ENCODE measurements around the gene MIOX. TPM values are rescaled to one million over a fixed set of nuclear protein-coding genes. Genes with fewer than 3 reads are reported as not detected.

Gene MIOX
- total and polyA plus RNA-seq, 11 donors, result not detected

DNA sequence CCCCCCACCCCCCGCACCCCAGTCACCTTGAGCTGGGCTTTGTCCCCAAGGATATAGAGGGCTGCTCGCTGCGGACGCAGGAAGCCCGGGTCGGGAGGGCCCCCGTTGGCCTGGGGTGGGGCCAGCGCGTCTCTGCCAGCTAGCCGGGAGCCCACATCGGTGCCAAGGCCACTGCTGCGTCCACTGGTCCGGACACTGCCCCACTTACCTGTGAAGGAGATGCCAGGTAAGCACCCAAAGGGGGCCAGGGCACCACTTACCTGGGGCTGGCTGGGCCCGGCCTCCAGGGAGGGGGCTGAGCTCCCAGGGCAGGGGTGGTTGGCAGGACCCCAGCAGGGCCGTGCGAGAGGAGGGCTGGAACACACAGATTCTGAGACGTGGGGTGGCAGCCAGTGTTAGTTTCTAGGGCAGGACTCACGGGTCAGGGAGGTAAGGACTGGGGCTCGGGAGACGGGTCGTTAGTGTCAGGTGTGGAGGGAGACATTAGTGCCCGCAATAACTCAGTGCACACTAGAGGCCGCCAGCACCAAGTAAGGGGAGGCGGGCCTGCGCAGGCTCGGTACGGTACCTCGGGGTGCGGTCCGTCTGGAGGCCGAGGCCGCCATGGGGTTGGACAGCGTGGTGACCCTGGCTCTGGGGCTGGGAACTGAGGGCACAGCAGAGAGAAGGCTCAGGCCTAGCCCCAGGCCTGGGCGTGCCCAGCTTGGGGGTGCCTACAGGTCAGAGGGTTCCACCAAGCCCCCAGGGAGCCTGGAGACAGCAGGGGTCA lies 30.0 kb upstream of the MIOX start:
- H3K27me3 ChIP-seq, result no peaks in the 10 kb centered on the region
- H3K27ac ChIP-seq, result no peak overlapping the region
- H3K36me3 ChIP-seq, result peaks cover 3 to 94% (median 85%) of the 10 kb centered on the region in 9 donors
- H3K9me3 ChIP-seq, result no peaks in the 10 kb centered on the region
- 88 to 92% (median 90%) methylated on average over 22 to 34 of the region's 34 CpGs for WGBS, 4 donors
- no peak overlapping the region for H3K4me3 ChIP-seq
- TF ChIP-seq, protein P1, sequence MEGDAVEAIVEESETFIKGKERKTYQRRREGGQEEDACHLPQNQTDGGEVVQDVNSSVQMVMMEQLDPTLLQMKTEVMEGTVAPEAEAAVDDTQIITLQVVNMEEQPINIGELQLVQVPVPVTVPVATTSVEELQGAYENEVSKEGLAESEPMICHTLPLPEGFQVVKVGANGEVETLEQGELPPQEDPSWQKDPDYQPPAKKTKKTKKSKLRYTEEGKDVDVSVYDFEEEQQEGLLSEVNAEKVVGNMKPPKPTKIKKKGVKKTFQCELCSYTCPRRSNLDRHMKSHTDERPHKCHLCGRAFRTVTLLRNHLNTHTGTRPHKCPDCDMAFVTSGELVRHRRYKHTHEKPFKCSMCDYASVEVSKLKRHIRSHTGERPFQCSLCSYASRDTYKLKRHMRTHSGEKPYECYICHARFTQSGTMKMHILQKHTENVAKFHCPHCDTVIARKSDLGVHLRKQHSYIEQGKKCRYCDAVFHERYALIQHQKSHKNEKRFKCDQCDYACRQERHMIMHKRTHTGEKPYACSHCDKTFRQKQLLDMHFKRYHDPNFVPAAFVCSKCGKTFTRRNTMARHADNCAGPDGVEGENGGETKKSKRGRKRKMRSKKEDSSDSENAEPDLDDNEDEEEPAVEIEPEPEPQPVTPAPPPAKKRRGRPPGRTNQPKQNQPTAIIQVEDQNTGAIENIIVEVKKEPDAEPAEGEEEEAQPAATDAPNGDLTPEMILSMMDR (IDR thresholded peaks at IDR 0.05), result no peak
- no peak for TF ChIP-seq POLR2A (IDR thresholded peaks at IDR 0.05)
- intact Hi-C loops (cut with DNase I), result no loop called here
- ATAC-seq (no peak), DNase-seq (no peak)
- H3K4me1 ChIP-seq, result no peaks in the 10 kb centered on the region

GRCh38 chr22:50459016-50459415 lies 27.6 kb upstream of the MIOX start:
- no peak overlapping the region for H3K4me3 ChIP-seq
- H3K4me1 ChIP-seq, result no peaks in the 10 kb centered on the region
- no peaks in the 10 kb centered on the region for H3K27me3 ChIP-seq
- no peak for ATAC-seq
- TF ChIP-seq, protein P1 (IDR thresholded peaks at IDR 0.05), result no peak
- no peak for TF ChIP-seq POLR2A (IDR thresholded peaks at IDR 0.05)
- no peak for DNase-seq
- H3K9me3 ChIP-seq, result no peaks in the 10 kb centered on the region
- H3K27ac ChIP-seq, result no peak overlapping the region
- peaks cover 3 to 99% (median 95%) of the 10 kb centered on the region in 9 donors for H3K36me3 ChIP-seq
- intact Hi-C loops (cut with DNase I), result no loop called here
- 90 to 93% (median 92%) methylated on average over 21 to 22 of the region's 22 CpGs for WGBS, 4 donors

DNA sequence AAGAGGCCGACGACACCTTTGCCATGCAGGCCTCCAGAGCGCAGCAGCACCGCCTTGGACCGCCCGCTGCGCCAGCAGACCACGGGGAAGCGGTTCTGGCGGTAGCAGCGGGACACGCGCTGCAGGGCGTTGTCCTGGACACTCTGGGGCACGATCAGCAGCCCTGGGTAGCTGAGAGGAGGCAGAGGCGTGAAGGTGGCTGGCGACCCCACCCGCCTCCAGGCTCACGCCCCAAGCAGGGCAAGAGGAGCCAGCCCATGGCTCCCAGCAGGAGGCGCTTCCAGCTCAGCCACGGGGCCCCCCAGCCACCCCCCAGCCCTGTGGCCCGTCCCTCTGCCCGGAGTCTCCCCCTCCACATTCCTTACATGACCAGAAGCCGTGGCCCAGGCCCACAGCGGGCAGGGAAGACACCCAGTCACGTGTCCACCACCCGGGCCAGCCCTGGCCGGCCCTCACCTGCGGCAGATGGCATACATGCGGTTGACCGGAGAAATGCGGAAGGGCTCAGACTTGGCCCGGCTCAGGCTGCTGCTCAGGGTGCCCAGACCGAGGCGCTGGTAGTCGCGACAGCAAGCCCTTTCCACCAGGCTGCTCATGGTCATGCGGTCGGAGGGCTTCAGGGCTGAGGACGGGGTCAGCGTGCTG lies 27.0 kb upstream of the MIOX start:
- no peaks in the 10 kb centered on the region for H3K27me3 ChIP-seq
- no peak for TF ChIP-seq POLR2A (IDR thresholded peaks at IDR 0.05)
- TF ChIP-seq, protein P1 (IDR thresholded peaks at IDR 0.05), result no peak
- 92 to 95% (median 95%) methylated on average over 20 to 41 of the region's 41 CpGs for WGBS, 4 donors
- no peaks in the 10 kb centered on the region for H3K4me1 ChIP-seq
- DNase-seq (no peak), ATAC-seq (no peak)
- intact Hi-C loops (cut with DNase I), result loop anchor here in 1 of 10 donors (10.0 kb wide), 1 partner anchor 235 kb away; no protein-coding TSS in a partner anchor
- no peak overlapping the region for H3K27ac ChIP-seq
- H3K36me3 ChIP-seq, result peaks cover 4 to 99% (median 95%) of the 10 kb centered on the region in 9 donors
- H3K9me3 ChIP-seq, result no peaks in the 10 kb centered on the region
- H3K4me3 ChIP-seq, result no peak overlapping the region

GRCh38 chr22:50460938-50461337 lies 25.7 kb upstream of the MIOX start:
- intact Hi-C loops (cut with DNase I), result loop anchor here in 1 of 10 donors (10.0 kb wide), 1 partner anchor 236 kb away; no protein-coding TSS in a partner anchor
- Histone ChIP-seq H3K9me3 (no peaks in the 10 kb centered on the region), H3K4me1 (no peaks in the 10 kb centered on the region), H3K36me3 (peaks cover 4 to 99% (median 95%) of the 10 kb centered on the region in 9 donors), H3K4me3 (no peak overlapping the region), H3K27ac (no peak overlapping the region), H3K27me3 (no peaks in the 10 kb centered on the region)
- WGBS, 4 donors, result 96 to 98% (median 96%) methylated on average over 16 to 17 of the region's 17 CpGs
- no peak for DNase-seq
- ATAC-seq, result no peak
- TF ChIP-seq, protein P1 (IDR thresholded peaks at IDR 0.05), result no peak
- no peak for TF ChIP-seq POLR2A (IDR thresholded peaks at IDR 0.05)
